SK-N-SH treated with all-trans-retinoic acid at 6 μM for 48 hours (cell line): ENCODE results near the gene SORCS1.

Experiments used
- GLIS3 ChIP-seq: fragments of 250-450 bp; sonication (Bioruptor Pico); IDR thresholded peaks from 2 replicates; pipeline ENCODE4 v1.5.0; 2020; ENCODE audit warnings: mild to moderate bottlenecking, moderate library complexity
- PATZ1 ChIP-seq: fragments of 250-450 bp; sonication (Bioruptor Pico); IDR thresholded peaks from 2 replicates; pipeline ENCODE4 v1.8.0; 2020; ENCODE audit warnings: mild to moderate bottlenecking, moderate library complexity, borderline replicate concordance
- POU6F1 ChIP-seq: fragments of 250-450 bp; sonication (Bioruptor Pico); IDR thresholded peaks from 2 replicates; pipeline ENCODE4 v1.8.0; 2021; ENCODE audit warnings: low read depth, mild to moderate bottlenecking, moderate library complexity, borderline replicate concordance

- no peak for TF ChIP-seq POU6F1 (CRISPR knock-in tag)
- no peak for TF ChIP-seq GLIS3 (CRISPR knock-in tag)
- TF ChIP-seq PATZ1: no peak
Observed at GRCh38 chr10:107022600-107023354, 141.7 kb downstream of the SORCS1 start.
